ENCODE data around the gene AKNA.

GRCh38 chr9:114341991-114342390 is 45.8 kb downstream of the AKNA start:
- TF ChIP-seq CTCF (IDR thresholded peaks at IDR 0.05) = no peak
- TF ChIP-seq POLR2AphosphoS5 (IDR thresholded peaks at IDR 0.05) = no peak
- TF ChIP-seq POLR2A (IDR thresholded peaks at IDR 0.05) = no peak
- TF ChIP-seq EP300 (IDR thresholded peaks at IDR 0.05) = no peak
